NCI-H2107 treated with DMSO at 0.1 percent for 48 hours (cell line): Measurements from ENCODE around the gene PPP2R2B.

ENCODE experiments used
- DNase-seq: peaks from one replicate; lab custom pipeline; 2025; ENCODE audit not compliant: unreplicated experiment; lab: John Stamatoyannopoulos, UW

Gene PPP2R2B

GRCh38 chr5:146788898-146789297, 89.7 kb downstream of the PPP2R2B start:
- no peak for DNase-seq

DNA sequence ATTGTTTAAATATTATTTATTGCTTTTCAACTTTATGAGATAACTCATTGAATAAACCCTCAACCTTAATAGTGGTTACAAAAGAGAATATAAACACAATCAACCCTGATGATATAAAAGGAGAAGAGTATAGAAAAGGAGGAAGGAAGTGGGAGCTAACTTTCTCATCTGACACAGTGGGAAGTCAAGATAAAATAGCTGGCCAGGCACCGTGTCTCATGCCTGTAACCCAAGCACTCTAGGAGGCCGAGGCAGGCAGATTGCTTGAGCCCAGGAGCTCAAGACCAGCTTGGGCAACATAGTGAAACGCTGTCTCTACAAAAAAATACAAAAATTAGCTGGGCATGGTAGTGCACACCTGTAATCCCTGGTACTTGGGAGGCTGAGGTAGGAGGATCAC, 93.5 kb downstream of the PPP2R2B start:
- no peak for DNase-seq

GRCh38 chr5:146781157-146781556, 97.4 kb downstream of the PPP2R2B start:
- no peak for DNase-seq

DNA sequence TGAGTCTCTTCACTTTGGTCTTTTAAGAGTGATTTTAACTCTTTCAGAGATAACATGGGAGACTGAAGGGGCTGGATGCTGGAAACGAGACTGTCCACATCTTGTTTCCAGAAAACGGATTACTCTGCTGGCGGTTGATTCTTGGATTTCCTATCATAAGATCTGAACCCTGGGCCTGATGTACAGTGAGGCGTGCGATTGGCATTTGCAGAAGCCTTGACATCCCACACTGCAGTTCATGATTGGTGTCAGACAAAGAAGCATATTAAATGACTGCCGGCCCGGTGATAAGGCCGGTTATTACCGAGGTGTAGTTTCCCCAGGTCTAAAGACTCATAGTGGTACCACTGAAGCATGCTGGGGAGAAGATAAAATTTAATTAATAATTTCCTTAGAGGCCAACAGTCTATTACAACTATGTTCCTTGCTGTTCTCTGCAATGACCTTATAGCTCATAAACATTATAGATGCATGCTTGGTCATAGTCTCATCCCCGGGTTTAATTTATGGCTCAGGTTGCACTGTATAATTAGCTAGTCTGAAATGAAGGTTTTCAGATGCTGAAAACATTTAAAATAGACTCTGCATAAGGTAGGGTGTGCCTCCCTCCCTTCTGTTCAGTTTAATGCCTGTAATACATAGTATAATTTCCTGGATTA, 99.2 kb downstream of the PPP2R2B start:
- DNase-seq, result no peak

DNA sequence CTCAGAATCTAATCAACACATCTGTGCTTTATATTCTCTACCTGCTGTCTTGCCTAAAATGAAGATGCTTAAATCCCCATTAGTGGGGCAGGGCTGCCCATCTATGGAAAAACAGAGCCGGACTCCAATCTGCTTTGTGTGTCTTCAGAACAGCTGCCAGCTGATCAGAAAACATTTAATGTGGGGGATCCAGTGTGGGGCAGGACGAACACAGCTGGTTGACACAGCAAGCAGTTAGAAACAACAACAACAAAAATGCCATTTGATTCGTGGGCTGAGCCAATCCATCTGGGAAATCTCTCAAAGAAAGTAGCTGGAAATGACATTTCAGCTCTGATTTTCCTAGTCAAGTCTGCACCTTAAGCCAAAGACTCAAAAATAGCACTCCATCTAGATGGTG, 99.8 kb downstream of the PPP2R2B start:
- no peak for DNase-seq

- DNase-seq, result no peak
These were observed 100.3 kb downstream of the PPP2R2B start for GRCh38 chr5:146778261-146778660.

DNA sequence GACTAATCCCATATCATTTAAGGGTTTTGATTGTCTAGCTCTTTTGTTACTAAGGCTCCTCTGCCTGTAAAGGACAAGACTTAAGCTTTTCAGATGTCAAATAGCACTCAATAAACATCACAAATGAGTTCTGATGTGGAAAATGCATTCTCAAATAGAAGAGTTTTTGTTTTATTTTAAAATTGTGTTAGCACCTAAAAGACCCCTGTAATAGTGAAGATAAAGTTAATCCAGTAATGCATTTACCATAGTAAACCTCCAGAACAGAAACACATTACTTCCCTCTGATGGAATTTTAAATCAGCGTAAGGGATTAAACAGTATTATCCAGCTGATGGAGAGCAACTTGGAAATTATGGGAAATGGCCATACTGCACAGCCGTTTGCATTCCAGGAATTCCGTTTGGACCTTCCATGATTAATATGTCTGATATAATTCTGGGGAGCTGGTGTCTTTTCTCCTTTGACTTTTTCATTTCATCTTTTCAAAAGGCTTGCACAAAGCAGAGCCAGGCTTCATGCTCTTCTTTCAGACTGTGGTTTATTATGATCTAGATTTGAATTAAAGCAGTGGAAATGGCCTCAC, 105.6 kb downstream of the PPP2R2B start:
- no peak for DNase-seq

GRCh38 chr5:146770980-146771379, 107.6 kb downstream of the PPP2R2B start:
- no peak for DNase-seq

DNA sequence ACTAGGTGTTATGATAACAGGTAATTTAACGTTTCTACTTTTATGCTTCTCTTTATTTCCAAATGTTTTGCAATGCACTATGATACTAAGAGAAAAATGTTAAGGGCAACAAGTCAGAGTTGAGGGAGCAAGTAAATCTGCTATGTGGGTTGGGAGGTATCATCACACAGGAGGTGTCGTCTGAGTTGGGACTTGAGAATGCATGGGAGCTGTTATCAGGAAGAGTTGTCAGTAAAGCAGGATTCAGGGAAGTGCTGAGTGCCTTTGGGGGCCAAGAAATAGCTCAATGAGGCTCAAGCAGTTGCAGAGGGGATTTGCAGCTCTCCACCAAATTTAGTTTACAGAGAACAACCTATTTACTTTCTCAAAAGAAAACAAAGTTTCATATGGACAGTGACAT, 108.0 kb downstream of the PPP2R2B start:
- no peak for DNase-seq

DNA sequence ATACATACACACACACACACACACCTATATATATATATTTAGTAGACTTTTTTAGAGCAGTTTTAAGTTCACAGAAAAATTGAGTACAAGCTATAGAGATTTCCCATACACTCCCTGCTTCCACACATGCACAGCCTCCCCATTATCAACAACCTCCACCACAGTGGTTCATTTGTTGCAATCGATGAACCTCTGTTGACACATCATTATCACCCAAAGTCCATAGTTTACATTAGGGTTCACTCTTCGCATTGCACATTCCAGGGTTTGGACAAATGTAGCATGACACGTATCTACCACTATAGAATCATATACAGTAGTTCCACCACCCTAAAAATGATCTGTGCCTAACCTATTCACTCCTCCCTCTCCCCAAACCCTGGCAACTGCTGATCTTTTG, 111.0 kb downstream of the PPP2R2B start:
- DNase-seq, result no peak

DNA sequence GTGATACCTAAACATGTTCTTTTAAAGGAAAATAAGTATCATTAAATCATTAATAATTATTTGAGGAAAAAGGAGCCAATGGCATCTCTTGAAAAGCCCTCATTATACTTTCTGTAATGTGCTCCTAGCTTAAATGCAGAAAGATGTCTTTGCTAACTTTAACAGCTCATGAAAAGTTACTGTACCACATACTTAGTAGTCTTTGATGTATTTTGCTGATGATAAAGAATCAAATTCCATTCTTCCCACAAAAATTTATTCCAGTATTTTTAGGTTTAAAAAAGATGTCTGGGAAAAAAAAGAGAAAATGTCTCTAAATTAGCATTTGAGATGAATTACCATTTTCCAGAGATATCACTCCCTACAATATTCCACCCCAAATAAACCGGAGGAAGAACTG, 112.5 kb downstream of the PPP2R2B start:
- DNase-seq, result no peak

DNA sequence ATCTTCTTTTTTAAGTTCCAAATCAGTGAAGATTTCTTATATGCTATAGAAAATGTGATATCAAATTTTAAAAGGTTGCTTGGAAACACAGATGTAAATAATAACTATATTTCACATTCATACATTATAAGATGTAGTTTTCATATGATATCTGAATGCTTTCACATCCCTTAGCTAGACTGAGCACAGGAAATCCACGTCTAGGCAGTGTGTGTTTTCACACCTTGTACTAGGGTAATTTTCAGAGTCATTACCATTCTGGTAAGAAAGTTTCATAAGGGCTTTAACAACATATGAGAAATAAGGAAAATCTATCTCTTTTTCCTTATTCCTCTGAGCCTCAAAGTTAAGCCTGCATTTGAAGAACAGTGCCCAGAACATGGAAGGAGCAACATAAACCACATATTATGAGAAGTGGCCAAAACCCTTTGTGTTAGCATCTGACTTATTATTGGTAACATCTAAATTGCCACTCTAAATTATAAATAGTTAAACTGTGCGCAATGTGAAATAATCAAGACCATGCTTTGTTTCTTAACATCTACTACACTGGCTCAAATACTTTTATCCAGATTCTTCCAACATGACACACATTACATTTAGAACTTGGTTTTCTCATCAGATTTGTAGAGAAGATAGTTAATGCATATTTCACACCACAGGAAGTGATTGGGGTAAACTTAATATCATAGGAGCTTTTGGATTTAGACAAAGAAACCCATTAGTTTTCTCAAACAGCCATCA, 113.3 kb downstream of the PPP2R2B start:
- no peak for DNase-seq

DNA sequence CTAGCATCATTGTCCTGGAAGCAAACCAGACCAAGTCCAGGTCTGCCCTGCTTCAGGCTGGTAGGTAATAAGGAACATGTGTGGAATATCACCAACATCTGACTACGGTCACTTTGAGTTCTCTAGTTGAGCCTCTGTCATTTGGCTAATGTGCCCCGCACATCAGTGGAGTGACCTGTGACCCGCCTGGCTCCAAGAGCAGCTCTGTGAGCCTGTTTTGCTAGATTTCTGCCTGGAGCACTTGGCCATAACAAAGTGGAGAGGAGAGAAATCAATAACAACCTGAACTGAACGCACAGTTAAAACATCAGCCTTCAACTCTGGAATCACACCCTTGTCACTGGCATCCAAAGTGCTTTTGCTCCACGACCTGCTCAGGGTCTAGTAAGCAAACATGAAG, 115.7 kb downstream of the PPP2R2B start:
- DNase-seq, result no peak

- DNase-seq, result no peak
These were observed 116.7 kb downstream of the PPP2R2B start for GRCh38 chr5:146761811-146762210.

DNA sequence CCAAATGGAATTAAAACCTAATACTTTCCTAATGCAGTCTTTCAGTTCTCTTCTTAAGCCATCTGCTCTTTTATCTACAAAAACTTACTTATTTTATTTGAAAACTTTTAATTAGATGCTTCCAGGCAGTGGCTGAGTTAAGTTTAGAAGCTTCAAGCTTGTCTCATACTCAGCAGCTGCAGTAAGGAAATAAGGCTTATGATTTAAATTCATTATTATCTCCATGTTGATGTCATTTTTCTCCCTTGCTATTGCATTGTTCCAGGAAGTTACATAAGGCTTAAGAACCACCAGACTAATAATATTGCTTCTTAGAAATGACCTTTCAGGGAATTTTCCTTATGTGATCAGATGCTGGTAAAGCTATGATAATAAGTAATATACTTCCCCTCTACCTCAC, 119.6 kb downstream of the PPP2R2B start:
- DNase-seq, result no peak

DNA sequence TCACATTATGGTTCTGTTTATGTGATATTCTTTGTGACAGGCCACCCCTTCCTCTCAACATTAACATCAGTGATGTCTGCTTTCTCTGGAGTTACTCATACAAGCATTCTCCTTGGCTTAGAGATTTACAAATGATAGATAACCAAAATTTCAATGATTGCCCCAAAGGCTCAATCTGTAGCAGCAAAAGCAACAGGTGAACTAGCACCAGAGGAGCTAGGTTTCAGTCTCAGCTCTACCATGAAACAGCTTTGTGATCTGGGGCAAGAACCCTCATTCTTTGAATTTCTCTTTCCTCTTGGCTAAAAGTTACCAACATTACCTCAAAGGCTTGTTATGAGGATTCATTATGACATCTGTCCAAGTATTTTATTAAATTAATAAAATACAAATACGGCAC, 120.5 kb downstream of the PPP2R2B start:
- no peak for DNase-seq

DNA sequence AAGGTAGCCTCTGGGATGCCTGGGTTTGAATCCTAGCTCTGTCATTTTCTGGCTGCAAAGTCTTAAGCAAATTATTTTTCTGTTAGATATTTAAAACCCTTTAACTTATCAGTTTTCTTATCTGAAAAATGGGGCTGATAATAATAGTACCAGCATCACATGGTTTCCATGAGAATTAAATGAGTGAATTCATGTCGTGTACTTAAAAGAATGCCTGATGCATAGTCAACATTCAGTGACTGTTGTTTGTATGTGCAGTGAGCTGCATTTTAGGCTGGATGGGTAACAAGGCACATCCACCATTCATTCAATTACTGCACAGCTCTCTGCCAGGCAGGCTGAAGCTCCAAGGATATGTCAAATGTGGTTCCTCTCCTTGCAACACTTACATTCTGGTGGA, 122.0 kb downstream of the PPP2R2B start:
- DNase-seq, result no peak

DNA sequence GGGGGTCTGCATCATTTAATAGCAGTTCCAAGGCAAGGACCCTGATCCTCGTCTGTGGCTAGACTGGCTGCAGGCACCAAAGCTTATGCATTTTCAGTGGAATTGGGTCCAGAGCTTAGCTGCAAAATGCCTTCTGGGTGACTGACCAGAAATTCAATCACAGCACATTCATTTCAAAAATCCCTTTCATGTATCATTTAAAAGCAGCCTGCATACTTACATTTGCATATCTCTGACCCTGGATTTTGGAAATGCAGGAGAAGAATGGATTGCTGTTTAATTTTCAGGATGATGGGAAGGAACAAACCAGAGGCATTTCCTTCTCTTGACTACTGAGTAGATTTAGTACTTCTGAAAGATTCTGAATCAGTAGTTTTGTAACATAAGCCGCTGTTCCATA, 122.8 kb downstream of the PPP2R2B start:
- DNase-seq, result no peak

DNA sequence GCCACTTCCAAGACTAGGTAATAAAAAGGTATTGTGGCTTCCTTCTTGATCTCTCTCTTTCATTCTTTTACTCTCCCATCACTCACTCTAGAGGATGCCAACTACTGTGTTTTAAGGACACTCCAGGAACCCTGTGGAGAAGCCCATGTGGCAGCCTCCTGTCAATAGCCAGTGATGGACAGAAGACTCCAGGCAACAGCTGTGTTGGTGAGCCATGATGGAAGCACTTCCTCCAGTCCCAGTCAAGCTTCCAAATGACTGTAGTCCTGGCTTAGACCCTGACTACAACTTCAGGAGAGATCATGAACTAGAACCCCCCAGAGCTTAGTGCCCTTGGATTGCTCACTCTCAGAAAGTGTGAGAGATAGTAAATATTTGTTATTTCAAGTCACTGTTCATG, 123.9 kb downstream of the PPP2R2B start:
- DNase-seq, result no peak

DNA sequence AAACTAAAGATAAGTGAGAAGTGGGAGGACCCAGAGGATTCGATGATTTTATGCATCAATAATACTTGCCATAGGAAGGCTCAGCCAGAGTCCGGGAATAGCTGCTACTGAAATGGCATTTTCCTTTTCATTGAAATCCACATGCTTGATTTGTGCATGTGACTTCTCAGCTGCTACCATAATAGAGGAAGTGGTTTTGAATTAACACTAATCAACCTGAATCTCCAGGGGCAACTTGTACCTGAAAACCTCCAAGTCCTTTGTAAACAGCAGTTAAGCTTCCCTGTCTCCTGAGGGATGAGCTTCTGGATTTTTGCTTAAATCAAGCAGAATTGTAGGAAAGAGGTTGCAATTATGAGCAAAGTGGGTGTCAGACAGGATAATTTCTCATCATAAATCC, 124.9 kb downstream of the PPP2R2B start:
- DNase-seq, result peak; percentile 52

- DNase-seq, result no peak
These were observed 126.7 kb downstream of the PPP2R2B start for GRCh38 chr5:146751781-146752401.

DNA sequence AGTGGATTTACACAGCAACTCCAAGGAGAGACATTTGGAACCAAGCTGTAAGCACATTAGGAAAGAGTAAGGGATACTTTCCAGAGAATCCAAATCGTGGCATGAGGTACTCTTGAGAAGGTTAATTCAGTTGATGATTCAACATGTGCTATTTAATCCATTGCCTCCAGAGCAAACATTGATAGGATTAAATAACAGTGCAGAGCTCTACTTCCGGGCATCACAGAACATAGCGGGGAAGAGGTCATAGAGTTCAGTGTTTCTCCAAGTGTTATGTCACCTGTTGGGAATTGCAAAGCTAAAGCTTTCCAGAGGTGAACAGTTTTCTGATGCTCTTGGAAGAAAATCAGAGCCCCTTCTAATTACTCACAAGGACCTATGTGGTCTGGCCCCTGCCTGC, 127.5 kb downstream of the PPP2R2B start:
- peak; percentile 11 for DNase-seq
